H54 (cell line): ENCODE measurements around the gene EEF1AKMT4.

Experiments
- DNase-seq: peaks from one replicate; pipeline ENCODE4 v3.0.0; 2011; ENCODE audit warnings: low spot score, mixed read lengths; ENCODE audit not compliant: insufficient read length
- FAIRE-seq: peaks from 3 replicates; lab custom pipeline; 2011; peaks lifted over from hg19 to GRCh38; lab: Jason Lieb, UNC
- POLR2A ChIP-seq: IDR thresholded peaks from 2 replicates; pipeline ENCODE4 v1.6.1; 2011; ENCODE audit warnings: low read depth, mild to moderate bottlenecking, low read length

The EEF1AKMT4 gene

DNA sequence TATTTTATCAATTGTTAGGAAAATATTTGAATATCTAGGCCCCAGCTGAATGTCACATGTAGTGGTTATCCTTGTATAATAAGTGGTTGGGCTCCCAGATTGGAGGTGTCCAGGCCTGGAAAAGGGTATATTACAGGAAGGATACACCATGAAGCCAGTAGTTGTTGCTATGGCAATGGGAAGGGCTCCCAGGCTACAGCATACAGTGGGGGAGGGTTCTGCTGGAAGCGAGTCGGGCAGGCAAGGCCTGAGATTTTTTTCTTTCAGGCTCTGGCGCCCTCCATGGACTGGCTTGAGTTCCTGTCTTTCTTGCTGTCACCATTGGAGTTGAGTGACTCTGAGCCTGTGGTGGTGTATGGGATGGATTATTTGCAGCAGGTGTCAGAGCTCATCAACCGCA is 35.2 kb downstream of the EEF1AKMT4 start:
- TF ChIP-seq POLR2A, result no peak
- peak; percentile 96 for DNase-seq
- peak; percentile 86 for FAIRE-seq

DNA sequence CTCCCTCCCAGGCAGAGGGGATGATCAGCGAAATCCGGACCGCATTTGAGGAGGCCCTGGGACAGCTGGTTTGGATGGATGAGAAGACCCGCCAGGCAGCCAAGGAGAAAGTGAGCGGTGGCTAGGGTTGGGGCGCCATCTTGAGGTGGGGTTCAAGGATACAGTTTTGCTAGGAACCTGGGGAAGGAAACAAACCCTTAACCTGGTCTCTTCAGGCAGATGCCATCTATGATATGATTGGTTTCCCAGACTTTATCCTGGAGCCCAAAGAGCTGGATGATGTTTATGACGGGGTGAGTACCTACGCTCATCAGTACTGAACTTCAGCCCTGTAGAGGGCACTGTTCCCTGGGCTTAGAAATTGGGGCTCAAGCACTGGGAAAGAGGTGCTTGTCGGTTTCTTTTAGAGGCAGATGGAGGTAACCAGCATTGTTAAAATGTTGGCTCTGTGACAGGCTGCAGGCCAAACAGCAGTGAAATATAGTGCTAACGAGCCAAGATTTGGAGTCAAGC is 40.0 kb downstream of the EEF1AKMT4 start:
- peak; percentile 89 for FAIRE-seq
- DNase-seq, result peak; percentile 75
- TF ChIP-seq POLR2A, result no peak

GRCh38 chr3:184290331-184290730 is 40.9 kb downstream of the EEF1AKMT4 start:
- no peak for DNase-seq
- no peak for FAIRE-seq
- no peak for TF ChIP-seq POLR2A

DNA sequence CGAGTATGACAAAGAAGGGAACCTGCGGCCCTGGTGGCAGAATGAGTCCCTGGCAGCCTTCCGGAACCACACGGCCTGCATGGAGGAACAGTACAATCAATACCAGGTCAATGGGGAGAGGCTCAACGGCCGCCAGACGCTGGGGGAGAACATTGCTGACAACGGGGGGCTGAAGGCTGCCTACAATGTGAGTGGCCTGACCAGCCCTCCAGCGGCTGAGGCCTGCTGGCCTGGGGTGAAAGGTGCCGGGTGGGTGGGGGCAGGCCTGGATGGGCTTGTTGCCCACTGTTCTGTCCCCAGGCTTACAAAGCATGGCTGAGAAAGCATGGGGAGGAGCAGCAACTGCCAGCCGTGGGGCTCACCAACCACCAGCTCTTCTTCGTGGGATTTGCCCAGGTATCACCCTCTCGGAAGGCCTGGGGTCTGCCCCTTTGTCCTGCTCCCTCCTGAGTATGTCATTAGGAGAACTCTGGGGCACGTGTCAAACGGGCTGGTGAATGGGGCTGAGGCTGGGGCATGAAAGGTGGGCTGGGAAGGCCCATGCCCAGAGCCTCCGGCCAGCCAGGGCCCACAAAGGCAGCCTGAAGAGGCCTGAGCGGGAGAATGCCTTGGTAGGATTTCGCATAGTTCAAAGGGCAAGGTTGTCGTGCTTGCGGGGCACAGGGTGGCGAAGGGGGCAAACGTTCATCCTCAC is 41.7 kb downstream of the EEF1AKMT4 start:
- FAIRE-seq (no peak), DNase-seq (no peak)
- no peak for TF ChIP-seq POLR2A

GRCh38 chr3:184291738-184292445 is 42.4 kb downstream of the EEF1AKMT4 start:
- no peak for FAIRE-seq
- no peak for DNase-seq

GRCh38 chr3:184295771-184296170 is 46.3 kb downstream of the EEF1AKMT4 start:
- DNase-seq (no peak), FAIRE-seq (no peak)
- TF ChIP-seq POLR2A, result no peak

More at GRCh38 chr3:184291738-184292445, 42.4 kb downstream of the EEF1AKMT4 start:
- no peak for TF ChIP-seq POLR2A

GRCh38 chr3:184296616-184297015 is 47.1 kb downstream of the EEF1AKMT4 start:
- DNase-seq (no peak), FAIRE-seq (no peak)
- TF ChIP-seq POLR2A, result no peak

DNA sequence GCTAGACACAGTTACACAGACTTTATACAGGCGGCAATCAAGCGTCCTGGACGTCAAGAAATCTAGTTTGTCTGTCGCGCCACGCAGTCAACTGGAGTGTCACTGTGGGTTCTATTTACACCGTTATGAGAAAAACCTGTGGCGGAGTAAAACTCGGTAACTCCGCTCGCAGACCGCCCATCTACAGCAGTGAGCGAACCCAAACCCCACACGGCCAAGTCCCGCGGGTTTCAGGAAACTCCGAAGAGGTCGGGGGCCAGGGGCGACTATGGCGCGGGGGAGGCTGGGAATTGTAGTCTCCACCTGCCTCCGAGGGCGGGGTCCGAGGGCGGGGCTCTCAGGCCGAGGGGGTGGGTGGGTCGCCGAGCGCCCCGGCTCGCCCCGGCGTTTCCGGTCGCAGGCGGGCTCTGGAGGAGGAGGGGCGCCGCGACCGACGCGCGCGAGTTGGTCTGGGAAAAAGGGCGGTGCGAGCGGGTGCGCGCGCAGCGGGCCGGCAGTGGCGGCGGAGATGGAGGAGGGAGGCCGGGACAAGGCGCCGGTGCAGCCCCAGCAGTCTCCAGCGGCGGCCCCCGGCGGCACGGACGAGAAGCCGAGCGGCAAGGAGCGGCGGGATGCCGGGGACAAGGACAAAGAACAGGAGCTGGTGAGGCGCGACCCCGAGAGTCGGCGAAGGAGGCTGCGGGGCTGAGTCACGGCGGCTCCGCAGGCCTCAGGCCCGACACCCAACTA is 49.5 kb downstream of the EEF1AKMT4 start, which contains the start of gene PSMD2:
TSS of gene PSMD2 (plus strand) at position 483 of the 729 bp plus-strand sequence. CDS start at position 509, 26 bp downstream.
- peak; percentile 92 for TF ChIP-seq POLR2A
- peak; percentile 95 for DNase-seq
- FAIRE-seq, result no peak

- DNase-seq (no peak), FAIRE-seq (no peak)
- TF ChIP-seq POLR2A, result no peak
These were observed 50.3 kb downstream of the EEF1AKMT4 start for GRCh38 chr3:184299488-184300377.

GRCh38 chr3:184300378-184300720 is 50.9 kb downstream of the EEF1AKMT4 start:
- TF ChIP-seq POLR2A, result no peak
- FAIRE-seq, result peak; percentile 53
- peak; percentile 49 for DNase-seq

GRCh38 chr3:184305577-184305976 is 56.1 kb downstream of the EEF1AKMT4 start:
- no peak for TF ChIP-seq POLR2A
- FAIRE-seq, result no peak
- DNase-seq, result no peak

- no peak for DNase-seq
- TF ChIP-seq POLR2A, result no peak
- no peak for FAIRE-seq
These were observed 57.0 kb downstream of the EEF1AKMT4 start for GRCh38 chr3:184306341-184306972.
